ENCODE measurements around the gene AHDC1. TPM values are rescaled to one million over a fixed set of nuclear protein-coding genes. Genes with fewer than 3 reads are reported as not detected.

The AHDC1 gene
- total RNA-seq, 1 experiment from 2014 or later = 33.7 TPM

DNA sequence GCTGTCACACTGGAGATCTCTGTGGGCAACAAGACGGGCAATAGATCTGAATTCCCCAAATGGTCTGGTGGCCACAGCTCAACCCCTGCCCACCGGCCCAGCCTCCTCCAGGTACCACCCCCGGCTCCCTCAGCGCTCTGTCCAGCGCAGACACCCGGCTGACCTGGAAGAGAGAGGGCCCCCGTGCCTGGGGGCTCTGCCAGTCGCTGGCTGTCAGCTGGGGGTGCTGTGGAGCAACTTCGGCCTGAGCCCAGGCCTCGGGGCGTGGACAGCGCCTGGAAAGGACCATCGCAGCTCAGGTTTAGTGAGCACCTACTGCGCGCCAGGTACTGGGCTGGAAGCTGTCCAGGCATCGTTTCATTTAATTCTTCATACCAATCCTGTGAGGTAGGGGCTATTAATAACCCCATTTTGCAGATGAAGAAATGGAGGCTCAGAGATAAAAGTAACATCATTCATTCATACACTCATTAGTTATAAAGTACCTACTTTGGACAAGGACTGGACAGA lies 51.0 kb downstream of the AHDC1 start:
- BruUV-seq (replicated peaks) = no TSS peak
- Histone ChIP-seq H3K9ac (ENCODE audit: low read length) (no peak overlapping the region), H3K4me2 (ENCODE audit: low read length) (no peak overlapping the region), H3K79me2 (ENCODE audit: insufficient read depth, low read length) (peaks cover 8% of the 10 kb centered on the region; the same call in 1 of the 2 replicates), H3K9me2 (ENCODE audit: insufficient read depth) (no peaks in the 10 kb centered on the region), H3K27me3 (ENCODE audit: insufficient read depth, low read length) (no peaks in the 10 kb centered on the region), H2AFZ (ENCODE audit: low read depth, low read length, poor library complexity, severe bottlenecking) (no peak overlapping the region), H3K4me3 (replicated peaks in 1 of 2; ENCODE audit: low read depth in 1 of 2, low read length in 2 of 2) (no peak overlapping the region), H4K20me1 (ENCODE audit: insufficient read depth) (no peaks in the 10 kb centered on the region), H3K4me1 (ENCODE audit: control insufficient read depth in 1 of 2, insufficient read depth in 2 of 2, low read length in 2 of 2) (peaks cover 12 to 29% of the 10 kb centered on the region in 2 experiments), H3K9me3 (ENCODE audit: control insufficient read depth in 1 of 2, insufficient read depth in 1 of 2, low read depth in 1 of 2, low read length in 2 of 2) (no peaks in the 10 kb centered on the region), H3K36me3 (ENCODE audit: control insufficient read depth in 1 of 2, insufficient read depth in 2 of 2, low read length in 2 of 2) (peaks cover 2 to 22% of the 10 kb centered on the region in 2 experiments; a peak in 2 of 4 replicates), H3K27ac (ENCODE audit: low read depth, low read length) (no peak overlapping the region; the same call in 1 of the 2 replicates)
- intact Hi-C loops (cut with micrococcal nuclease) = no loop called here
- ChIA-PET RAD21 (ENCODE audit: low non-redundant PET in 1 of 2, low total read pairs in 2 of 2, uncharacterized antibody in 2 of 2, unreplicated experiment in 2 of 2) (no interaction called here), POLR2A (no interaction called here), CTCF (no interaction called here)
- TF ChIP-seq CTCF (IDR thresholded peaks at IDR 0.05 in 2 of 3, conservative IDR thresholded peaks at IDR 0.05 in 1 of 3; ENCODE audit: borderline replicate concordance in 1 of 3, insufficient read depth in 1 of 3, low read depth in 2 of 3, low read length in 2 of 3) (0 out of 6 replicates have a peak, but pooled peaks of 2 of the 3 experiments have one; percentile 7 to 13), JUND (IDR thresholded peaks at IDR 0.05) (no peak)
- ATAC-seq = no peak
- DNase-seq (ENCODE audit: low read depth, low spot score) = no peak

DNA sequence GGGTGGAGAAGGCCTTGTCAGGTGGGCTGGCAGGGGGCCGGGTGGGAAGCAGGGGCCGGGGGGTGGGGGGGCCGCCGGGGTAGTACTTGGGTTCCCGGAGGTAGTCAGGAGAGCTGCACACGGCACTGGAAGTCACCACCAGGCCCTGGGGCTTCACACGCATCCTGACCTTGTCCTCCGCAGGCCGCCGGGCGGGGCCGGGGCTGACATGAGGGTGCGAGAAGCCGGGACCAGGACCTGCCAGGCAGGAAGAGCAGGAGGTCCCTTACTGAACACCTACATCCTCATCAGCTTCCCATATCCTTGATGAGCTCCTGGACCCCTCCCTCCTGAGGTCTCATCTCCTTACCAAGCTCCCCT lies 52.0 kb downstream of the AHDC1 start:
- H3K9me3 ChIP-seq (ENCODE audit: control insufficient read depth in 1 of 2, insufficient read depth in 1 of 2, low read depth in 1 of 2, low read length in 2 of 2) = no peaks in the 10 kb centered on the region
- TF ChIP-seq, protein P1, sequence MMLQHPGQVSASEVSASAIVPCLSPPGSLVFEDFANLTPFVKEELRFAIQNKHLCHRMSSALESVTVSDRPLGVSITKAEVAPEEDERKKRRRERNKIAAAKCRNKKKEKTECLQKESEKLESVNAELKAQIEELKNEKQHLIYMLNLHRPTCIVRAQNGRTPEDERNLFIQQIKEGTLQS (IDR thresholded peaks at IDR 0.05) = no peak
- TF ChIP-seq CBX3 (IDR thresholded peaks at IDR 0.05; ENCODE audit: low read depth) (no peak), POLR2A (IDR thresholded peaks at IDR 0.05; ENCODE audit: borderline replicate concordance, extremely low read depth, insufficient read depth, insufficient read length) (no peak), EZH2phosphoT487 (IDR thresholded peaks at IDR 0.05; ENCODE audit: borderline replicate concordance) (no peak), MAX (IDR thresholded peaks at IDR 0.05) (no peak), EZH2 (IDR thresholded peaks at IDR 0.05) (no peak), CEBPB (IDR thresholded peaks at IDR 0.05; ENCODE audit: low read depth) (no peak), CTCF (IDR thresholded peaks at IDR 0.05 in 2 of 3, conservative IDR thresholded peaks at IDR 0.05 in 1 of 3; ENCODE audit: borderline replicate concordance in 1 of 3, insufficient read depth in 1 of 3, low read depth in 2 of 3, low read length in 2 of 3) (no peak), EGR1 (IDR thresholded peaks at IDR 0.05; ENCODE audit: low read depth) (no peak), FOSL1 (IDR thresholded peaks at IDR 0.05; ENCODE audit: low read depth) (no peak), ZNF274 (IDR thresholded peaks at IDR 0.05; ENCODE audit: low read depth, low read length) (no peak), SIN3A (IDR thresholded peaks at IDR 0.05; ENCODE audit: low read depth) (no peak), ELF1 (IDR thresholded peaks at IDR 0.05; ENCODE audit: borderline replicate concordance, low read depth) (no peak), TCF7L2 (IDR thresholded peaks at IDR 0.05; ENCODE audit: borderline replicate concordance, extremely low read depth, insufficient read depth, insufficient read length) (no peak)
- ChIA-PET CTCF (no interaction called here), POLR2A (no interaction called here), RAD21 (ENCODE audit: low non-redundant PET in 1 of 2, low total read pairs in 2 of 2, uncharacterized antibody in 2 of 2, unreplicated experiment in 2 of 2) (no interaction called here)
- no peak overlapping the region for H2AFZ ChIP-seq (ENCODE audit: low read depth, low read length, poor library complexity, severe bottlenecking)
- no peak for DNase-seq (ENCODE audit: low read depth, low spot score)
- no peaks in the 10 kb centered on the region for H4K20me1 ChIP-seq (ENCODE audit: insufficient read depth)
- peaks cover 5 to 18% of the 10 kb centered on the region in 2 experiments for H3K4me1 ChIP-seq (ENCODE audit: control insufficient read depth in 1 of 2, insufficient read depth in 2 of 2, low read length in 2 of 2)
- no peaks in the 10 kb centered on the region for H3K9me2 ChIP-seq (ENCODE audit: insufficient read depth)
- H3K27me3 ChIP-seq (ENCODE audit: insufficient read depth, low read length) = no peaks in the 10 kb centered on the region
- peaks cover 2 to 22% of the 10 kb centered on the region in 2 experiments; a peak in 2 of 4 replicates for H3K36me3 ChIP-seq (ENCODE audit: control insufficient read depth in 1 of 2, insufficient read depth in 2 of 2, low read length in 2 of 2)
- H3K9ac ChIP-seq (ENCODE audit: low read length) = no peak overlapping the region
- no peak for ATAC-seq
- no peak overlapping the region for H3K27ac ChIP-seq (ENCODE audit: low read depth, low read length)
- H3K4me3 ChIP-seq (replicated peaks in 1 of 2; ENCODE audit: low read depth in 1 of 2, low read length in 2 of 2) = no peak overlapping the region
- no peak overlapping the region for H3K4me2 ChIP-seq (ENCODE audit: low read length)
- no TSS peak for BruUV-seq (replicated peaks)
- intact Hi-C loops (cut with micrococcal nuclease) = no loop called here
- H3K79me2 ChIP-seq (ENCODE audit: insufficient read depth, low read length) = peaks cover 8% of the 10 kb centered on the region; the same call in 1 of the 2 replicates

Data from HCT116 (cell line).